Urothelium cell line (cell line): ENCODE data around the gene ZNF335.
"Not testable (repeated sequence)": the region's sequence is repeated elsewhere in the genome, so short reads cannot be mapped to it uniquely, and the experiment has no call there.

Experiments
- DNase-seq: peaks from one replicate; pipeline ENCODE4 v3.0.0; 2011; ENCODE audit warnings: low spot score, mixed read lengths
- FAIRE-seq: peaks from 2 replicates; lab custom pipeline; 2011; peaks lifted over from hg19 to GRCh38; lab: Jason Lieb, UNC

Gene ZNF335

GRCh38 chr20:45971425-45971674 lies 653 bp downstream of the ZNF335 start:
- no peak for DNase-seq
- FAIRE-seq, result no peak

DNA sequence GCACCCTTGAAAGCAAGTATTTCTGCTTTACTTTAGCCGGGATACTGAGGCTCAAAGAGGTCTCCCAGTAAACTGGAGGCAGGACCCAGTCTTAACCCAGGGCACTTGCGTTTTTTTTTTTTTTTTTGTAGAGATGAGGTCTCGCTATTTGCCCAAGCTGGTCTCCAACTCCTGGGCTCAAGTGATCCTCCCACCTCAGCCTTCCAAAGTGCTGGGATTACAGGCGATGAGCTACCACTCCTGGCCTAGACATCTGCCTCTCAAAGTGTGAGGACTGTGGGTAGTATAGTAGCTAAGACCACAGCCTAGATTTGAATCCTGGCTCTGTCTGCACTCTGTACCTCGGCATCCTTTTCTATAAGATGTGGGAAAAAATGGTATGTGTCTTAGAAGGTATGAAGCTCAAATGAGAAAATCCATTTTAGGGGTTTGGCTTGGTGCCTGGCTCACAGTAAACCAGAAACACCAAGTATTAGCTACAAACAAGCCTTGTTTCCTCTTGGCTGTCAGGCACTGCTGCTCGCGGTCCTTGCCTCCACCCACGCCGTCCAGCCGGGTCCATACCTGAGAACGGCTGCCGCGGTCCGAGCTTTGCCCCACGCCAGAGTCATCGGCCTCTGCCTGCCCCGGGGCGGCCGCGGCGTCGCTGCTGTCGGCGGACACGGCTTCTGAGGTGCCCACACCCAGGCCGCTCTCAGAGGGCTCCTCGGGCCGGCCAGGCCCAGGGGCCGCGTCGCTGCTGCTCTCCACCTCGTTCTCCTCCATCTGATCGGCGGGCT lies 1.2 kb downstream of the ZNF335 start:
- DNase-seq (no peak), FAIRE-seq (no peak)

GRCh38 chr20:45969712-45970634 lies 2.0 kb downstream of the ZNF335 start:
- DNase-seq, result peak; percentile 68
- FAIRE-seq, result no peak

DNA sequence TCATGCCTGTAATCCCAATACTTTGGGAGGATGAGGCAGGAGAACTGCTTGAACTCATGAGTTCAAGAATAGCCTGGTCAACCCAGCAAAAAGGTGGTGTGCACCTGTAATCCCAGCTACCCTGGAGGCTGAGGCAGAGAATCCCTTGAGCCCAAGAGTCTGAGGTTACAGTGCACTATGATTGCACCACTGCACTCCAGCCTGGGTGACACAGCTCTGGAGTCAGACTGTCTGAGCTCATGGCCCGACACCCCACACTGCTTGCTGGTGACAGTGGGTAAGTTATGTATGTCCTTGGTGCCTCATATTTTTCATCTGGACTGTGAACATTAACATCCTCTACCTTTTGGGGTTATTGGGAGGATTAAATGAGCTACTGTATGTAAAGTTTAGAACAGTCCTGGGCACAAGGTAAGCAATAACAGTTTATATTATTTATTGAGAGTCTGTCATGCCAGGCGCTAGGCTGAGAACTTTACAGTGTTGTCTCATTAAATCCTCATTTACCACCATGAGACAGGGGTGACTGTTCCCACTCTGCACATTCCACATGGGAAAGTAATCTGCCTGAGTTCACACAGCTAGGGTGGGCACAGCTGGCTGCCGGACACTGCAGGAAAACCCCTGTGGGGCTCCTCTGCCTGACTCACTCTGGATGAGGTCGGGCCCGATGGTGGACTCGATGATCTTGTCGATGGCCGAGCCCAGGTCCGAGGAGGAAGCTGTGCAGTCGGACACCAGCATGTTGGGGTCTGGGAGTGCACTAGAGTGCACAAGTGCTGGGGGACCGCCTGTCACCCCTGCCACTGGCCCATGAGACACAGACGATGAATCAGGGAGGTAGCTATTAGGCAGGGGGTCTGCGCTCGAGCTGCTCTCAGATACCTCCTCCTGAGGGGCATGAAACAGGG lies 2.9 kb downstream of the ZNF335 start:
- FAIRE-seq, result no peak
- no peak for DNase-seq

- DNase-seq, result no peak
- FAIRE-seq, result no peak
These were observed 3.8 kb downstream of the ZNF335 start for GRCh38 chr20:45968081-45968671.

- DNase-seq (no peak), FAIRE-seq (no peak)
These were observed 4.4 kb downstream of the ZNF335 start for GRCh38 chr20:45967551-45968080.

- FAIRE-seq (no peak), DNase-seq (no peak)
These were observed 6.6 kb downstream of the ZNF335 start for GRCh38 chr20:45965169-45966002.

DNA sequence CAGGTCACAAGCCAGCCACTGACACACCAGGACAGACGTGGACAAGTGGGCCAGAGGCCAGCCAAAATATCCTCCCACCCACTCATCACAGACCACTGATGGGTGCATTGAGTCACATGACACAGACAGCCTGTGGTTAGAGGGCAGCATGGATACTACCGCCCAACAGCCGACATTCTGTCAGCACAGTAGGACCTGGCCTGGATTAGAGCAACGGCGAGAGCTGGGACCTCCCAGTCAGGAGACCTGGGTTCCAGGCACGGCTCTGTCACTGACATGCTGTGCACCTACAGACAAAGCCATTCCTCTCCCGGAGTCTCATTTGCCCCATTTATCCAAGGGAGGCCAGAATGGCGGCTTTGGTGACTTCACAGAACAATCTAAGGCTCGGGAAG lies 8.0 kb downstream of the ZNF335 start:
- FAIRE-seq (no peak), DNase-seq (no peak)

DNA sequence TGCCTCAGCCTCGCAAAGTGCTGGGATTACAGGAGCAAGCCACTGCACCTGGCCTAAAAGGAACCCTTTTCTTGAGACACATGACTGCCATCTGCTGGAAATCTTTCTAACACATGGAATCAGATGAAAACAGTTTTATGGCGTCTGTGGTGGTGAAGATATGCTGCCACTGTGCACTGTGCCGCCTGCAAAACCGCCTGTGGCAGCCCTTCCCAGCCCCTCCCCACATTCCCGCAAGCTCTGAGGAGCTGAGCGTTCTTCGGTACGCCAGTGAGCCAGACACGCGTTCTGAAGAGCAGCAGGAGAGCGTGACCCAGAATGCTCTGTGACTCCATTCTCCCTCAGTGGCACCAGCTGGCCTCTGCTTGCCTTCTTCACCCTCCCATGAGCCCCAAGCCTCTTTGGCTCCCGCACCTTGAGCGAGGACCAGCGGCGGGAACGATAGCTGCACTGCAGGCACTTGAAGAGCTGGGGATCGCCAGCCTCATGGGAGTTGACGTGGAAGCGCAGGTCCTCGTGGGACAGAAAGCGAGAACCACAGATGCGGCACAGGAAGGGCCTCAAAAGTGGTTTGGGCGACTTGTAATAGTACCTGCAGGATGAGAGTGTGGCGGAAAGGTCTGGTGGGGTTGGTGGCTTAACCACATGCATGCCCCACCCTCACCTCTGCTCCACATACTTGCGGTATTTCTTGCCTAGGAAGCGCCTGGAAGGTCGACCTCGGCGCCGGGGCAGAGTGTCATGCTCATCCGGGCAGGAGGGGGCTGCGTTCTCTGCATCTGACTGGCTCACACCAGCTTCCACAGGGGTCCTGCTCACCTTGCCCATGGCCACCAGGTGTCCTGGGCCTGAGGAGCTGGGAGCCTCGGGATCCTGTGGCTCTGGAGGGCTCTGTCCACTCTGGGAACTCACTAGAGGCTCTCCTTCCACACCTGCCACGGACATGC lies 8.7 kb downstream of the ZNF335 start:
- FAIRE-seq, result no peak

GRCh38 chr20:45962031-45962755 lies 9.8 kb downstream of the ZNF335 start:
- DNase-seq, result no peak
- FAIRE-seq, result no peak

More for the DNA sequence above, 8.7 kb downstream of the ZNF335 start:
- no peak for DNase-seq

DNA sequence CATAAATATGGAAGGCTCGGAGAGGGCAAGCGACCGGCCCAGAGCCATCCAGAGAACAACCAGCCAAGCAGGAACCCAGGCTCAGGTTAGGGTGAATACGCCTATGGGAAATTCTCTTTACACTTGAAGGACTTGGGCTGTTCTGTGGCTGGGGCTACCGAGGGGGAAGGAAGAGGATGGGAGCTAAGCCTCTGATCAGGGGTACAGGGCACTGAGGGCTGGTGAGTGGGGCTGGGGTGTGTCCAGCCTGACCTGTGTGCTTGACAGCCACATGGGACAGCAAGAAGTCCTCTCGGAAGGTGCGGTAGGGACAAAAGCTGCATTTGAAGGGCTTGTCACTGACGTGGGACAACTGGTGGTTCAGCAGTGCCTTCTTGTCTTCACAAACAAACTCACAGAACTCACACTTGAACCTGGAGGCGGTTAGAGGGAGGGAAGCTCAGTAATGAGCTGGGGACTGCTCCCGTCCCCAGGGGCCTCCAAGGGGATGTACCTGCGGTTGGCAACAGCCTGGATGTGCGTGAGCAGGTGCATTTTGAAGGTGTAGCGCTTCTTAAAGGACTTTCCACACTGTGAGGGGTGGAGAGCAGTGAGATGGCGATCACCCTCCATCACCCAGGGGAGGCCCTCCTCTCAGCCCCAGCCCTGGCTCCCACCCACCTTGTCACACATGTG lies 11.9 kb downstream of the ZNF335 start:
- FAIRE-seq (no peak), DNase-seq (no peak)

- DNase-seq, result no peak
- FAIRE-seq, result no peak
These were observed 12.9 kb downstream of the ZNF335 start for GRCh38 chr20:45959126-45959525.

DNA sequence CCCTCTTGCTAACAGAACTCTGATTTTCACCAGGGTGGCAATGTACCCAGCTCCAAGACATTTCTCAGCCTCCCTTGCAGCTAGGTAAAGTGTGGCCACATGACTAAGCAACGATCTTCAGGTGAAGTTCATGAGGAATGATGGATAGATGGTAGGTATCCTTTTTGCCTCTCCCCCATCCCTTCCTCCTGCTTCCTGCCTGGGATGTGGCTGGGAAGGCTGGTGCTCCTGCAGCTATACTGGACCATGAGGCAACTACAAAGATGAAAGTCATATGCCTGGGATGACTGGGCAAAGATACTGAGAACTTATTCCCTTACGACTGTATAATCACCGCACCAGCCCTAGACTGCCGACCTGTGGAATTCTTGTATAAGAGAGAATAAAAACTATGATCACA lies 13.4 kb downstream of the ZNF335 start:
- FAIRE-seq, result no peak

GRCh38 chr20:45957021-45957941 lies 14.7 kb downstream of the ZNF335 start:
- no peak for DNase-seq
- no peak for FAIRE-seq

More for the DNA sequence above, 13.4 kb downstream of the ZNF335 start:
- no peak for DNase-seq

DNA sequence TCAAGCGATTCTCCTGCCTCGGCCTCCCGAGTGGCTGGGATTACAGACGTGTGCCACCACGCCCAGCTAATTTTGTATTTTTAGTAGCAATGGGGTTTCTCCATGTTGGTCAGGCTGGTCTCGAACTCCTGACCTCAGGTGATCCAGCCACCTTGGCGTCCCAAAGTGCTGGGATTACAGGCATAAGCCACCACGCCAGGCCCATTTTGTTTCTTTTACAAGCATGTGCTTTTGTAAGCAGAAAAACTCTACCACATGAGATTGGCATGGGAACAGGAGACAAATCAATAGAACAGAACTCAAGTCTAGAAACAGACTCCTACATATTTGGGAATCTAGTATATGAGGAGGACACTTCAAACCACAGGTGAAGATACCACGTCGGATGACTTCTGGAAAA lies 15.7 kb downstream of the ZNF335 start:
- FAIRE-seq, DNase-seq: not testable (repeated sequence)

DNA sequence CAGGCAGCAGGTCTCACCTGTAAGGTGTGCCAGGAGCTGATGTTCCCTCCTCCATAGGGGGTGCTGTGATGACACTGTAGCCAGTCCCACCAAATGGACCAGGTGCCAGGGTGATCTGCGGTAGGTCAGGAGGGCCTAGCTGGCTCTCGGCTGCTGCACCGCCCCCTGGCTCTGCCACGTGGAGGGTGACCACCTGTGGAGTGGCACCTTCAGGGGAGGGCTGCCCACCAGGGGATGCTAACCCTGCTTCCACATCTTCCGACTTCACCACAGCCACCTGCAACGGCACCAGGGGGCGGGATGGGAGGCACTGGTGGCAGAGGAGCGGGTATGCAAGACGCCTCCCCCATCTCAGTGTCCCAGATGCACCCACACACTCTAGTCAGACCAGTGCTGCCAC lies 18.3 kb downstream of the ZNF335 start:
- DNase-seq (no peak), FAIRE-seq (no peak)
